ENCODE results near the gene SDF2.

DNA sequence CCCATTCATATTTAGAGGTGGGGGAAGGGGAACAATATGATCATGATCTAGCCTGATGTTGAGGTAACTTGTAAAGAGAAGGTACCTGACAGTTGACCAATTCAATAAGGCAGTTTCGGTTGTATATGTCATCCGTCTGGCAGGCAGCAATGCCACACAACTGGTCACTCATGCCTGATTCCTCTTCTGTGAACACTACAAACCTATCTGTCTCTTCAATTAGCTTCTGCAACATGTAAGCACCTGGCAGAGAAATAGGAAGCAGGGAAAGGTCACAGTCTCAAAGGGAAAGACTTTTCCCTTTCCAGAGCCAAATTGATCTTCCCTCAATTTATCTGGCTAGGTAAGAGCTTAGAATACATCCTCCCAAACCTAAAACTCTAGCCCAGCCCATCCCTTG lies 37.6 kb downstream of the SDF2 start:
- TF ChIP-seq, protein P1, sequence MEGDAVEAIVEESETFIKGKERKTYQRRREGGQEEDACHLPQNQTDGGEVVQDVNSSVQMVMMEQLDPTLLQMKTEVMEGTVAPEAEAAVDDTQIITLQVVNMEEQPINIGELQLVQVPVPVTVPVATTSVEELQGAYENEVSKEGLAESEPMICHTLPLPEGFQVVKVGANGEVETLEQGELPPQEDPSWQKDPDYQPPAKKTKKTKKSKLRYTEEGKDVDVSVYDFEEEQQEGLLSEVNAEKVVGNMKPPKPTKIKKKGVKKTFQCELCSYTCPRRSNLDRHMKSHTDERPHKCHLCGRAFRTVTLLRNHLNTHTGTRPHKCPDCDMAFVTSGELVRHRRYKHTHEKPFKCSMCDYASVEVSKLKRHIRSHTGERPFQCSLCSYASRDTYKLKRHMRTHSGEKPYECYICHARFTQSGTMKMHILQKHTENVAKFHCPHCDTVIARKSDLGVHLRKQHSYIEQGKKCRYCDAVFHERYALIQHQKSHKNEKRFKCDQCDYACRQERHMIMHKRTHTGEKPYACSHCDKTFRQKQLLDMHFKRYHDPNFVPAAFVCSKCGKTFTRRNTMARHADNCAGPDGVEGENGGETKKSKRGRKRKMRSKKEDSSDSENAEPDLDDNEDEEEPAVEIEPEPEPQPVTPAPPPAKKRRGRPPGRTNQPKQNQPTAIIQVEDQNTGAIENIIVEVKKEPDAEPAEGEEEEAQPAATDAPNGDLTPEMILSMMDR (IDR thresholded peaks at IDR 0.05), result no peak
- no peak for TF ChIP-seq POLR2A (IDR thresholded peaks at IDR 0.05)

Measured in right lobe of liver (tissue), 4 donors.